ENCODE measurements around the gene CAPN13. TPM values are rescaled to one million over a fixed set of nuclear protein-coding genes. Genes with fewer than 3 reads are reported as not detected.

Gene CAPN13
- total and polyA plus RNA-seq, 4 donors, result 0.13 to 0.42 TPM; not detected in 2

- H3K4me1 ChIP-seq (ENCODE audit: control insufficient read depth in 4 of 4, insufficient read depth in 4 of 4, low read length in 3 of 4), result no peaks in the 10 kb centered on the region
- TF ChIP-seq JUND (IDR thresholded peaks at IDR 0.05) (no peak), YY1 (IDR thresholded peaks at IDR 0.05) (no peak), RXRA (IDR thresholded peaks at IDR 0.05) (no peak), CTCF (IDR thresholded peaks at IDR 0.05; ENCODE audit: low read depth, low read length, missing input control) (no peak), RAD21 (IDR thresholded peaks at IDR 0.05) (no peak), ATF3 (IDR thresholded peaks at IDR 0.05) (no peak), EGR1 (IDR thresholded peaks at IDR 0.05; ENCODE audit: low read depth in 2 of 2) (no peak), SP1 (IDR thresholded peaks at IDR 0.05) (no peak), FOXA1 (IDR thresholded peaks at IDR 0.05) (no peak)
- TF ChIP-seq, protein P1, sequence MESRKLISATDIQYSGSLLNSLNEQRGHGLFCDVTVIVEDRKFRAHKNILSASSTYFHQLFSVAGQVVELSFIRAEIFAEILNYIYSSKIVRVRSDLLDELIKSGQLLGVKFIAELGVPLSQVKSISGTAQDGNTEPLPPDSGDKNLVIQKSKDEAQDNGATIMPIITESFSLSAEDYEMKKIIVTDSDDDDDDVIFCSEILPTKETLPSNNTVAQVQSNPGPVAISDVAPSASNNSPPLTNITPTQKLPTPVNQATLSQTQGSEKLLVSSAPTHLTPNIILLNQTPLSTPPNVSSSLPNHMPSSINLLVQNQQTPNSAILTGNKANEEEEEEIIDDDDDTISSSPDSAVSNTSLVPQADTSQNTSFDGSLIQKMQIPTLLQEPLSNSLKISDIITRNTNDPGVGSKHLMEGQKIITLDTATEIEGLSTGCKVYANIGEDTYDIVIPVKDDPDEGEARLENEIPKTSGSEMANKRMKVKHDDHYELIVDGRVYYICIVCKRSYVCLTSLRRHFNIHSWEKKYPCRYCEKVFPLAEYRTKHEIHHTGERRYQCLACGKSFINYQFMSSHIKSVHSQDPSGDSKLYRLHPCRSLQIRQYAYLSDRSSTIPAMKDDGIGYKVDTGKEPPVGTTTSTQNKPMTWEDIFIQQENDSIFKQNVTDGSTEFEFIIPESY (IDR thresholded peaks at IDR 0.05), result no peak
- 69% methylated on average over 3 of the region's 3 CpGs for WGBS
- no peaks in the 10 kb centered on the region for H3K27me3 ChIP-seq (ENCODE audit: control insufficient read depth in 4 of 4, insufficient read depth in 4 of 4, low read length in 3 of 4)
- DNase-seq (ENCODE audit: low spot score), result no peak
- H3K36me3 ChIP-seq (ENCODE audit: control insufficient read depth in 4 of 4, insufficient read depth in 3 of 4, low read depth in 1 of 4, low read length in 3 of 4), result no peaks in the 10 kb centered on the region
- H3K27ac ChIP-seq (ENCODE audit: low read depth in 1 of 2, low read length in 2 of 2), result no peak overlapping the region
- no peak overlapping the region for H3K4me3 ChIP-seq (ENCODE audit: low read depth in 1 of 3, low read length in 3 of 3)
- no peak overlapping the region for H3K9ac ChIP-seq (ENCODE audit: low read depth in 1 of 2, low read length in 2 of 2)
- no peaks in the 10 kb centered on the region for H3K9me3 ChIP-seq (ENCODE audit: control insufficient read depth in 4 of 4, low read length in 3 of 4)
Measured at GRCh38 chr2:30790879-30791278, 16.4 kb downstream of the CAPN13 start.

DNA sequence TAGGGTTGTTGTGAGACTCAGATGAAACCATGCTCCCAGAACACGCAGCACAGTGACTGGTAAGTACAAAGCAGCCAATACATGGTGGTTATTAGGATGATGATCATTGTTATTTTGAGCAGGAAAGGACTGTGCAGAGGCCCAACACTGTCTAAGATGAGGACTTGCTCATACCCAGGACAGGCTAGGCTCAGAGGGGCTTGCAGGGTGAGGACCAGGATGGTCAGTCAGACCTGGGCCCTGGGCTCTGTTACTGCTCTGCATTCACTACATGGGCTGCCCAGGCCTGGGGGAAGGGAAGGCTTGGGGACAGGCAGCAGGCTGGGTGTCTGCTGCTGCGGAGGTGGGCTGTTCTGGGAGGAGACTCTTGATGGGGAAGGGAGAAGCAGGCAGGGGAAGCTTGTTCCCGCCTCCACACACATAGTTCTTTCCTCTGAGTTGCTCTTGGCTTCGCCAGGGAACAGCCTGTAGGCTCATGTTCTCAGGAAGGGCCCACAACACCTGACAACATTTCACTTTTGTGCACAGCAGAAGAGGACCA is 17.5 kb downstream of the CAPN13 start:
- Histone ChIP-seq H3K27ac (ENCODE audit: low read depth in 1 of 2, low read length in 2 of 2) (no peak overlapping the region), H3K9ac (ENCODE audit: low read depth in 1 of 2, low read length in 2 of 2) (no peak overlapping the region), H3K4me3 (ENCODE audit: low read depth in 1 of 3, low read length in 3 of 3) (no peak overlapping the region), H3K36me3 (ENCODE audit: control insufficient read depth in 4 of 4, insufficient read depth in 3 of 4, low read depth in 1 of 4, low read length in 3 of 4) (no peaks in the 10 kb centered on the region), H3K4me1 (ENCODE audit: control insufficient read depth in 4 of 4, insufficient read depth in 4 of 4, low read length in 3 of 4) (no peaks in the 10 kb centered on the region), H3K27me3 (ENCODE audit: control insufficient read depth in 4 of 4, insufficient read depth in 4 of 4, low read length in 3 of 4) (no peaks in the 10 kb centered on the region), H3K9me3 (ENCODE audit: control insufficient read depth in 4 of 4, low read length in 3 of 4) (no peaks in the 10 kb centered on the region)
- no peak for DNase-seq (ENCODE audit: low spot score)
- 89% methylated on average over 4 of the region's 4 CpGs for WGBS
- TF ChIP-seq NR2F2 (IDR thresholded peaks at IDR 0.05), result no peak
- no peak for TF ChIP-seq ATF3 (IDR thresholded peaks at IDR 0.05)
- TF ChIP-seq TAF1 (conservative IDR thresholded peaks at IDR 0.05), result no peak
- no peak for TF ChIP-seq GABPA (IDR thresholded peaks at IDR 0.05 in 1 of 2, conservative IDR thresholded peaks at IDR 0.05 in 1 of 2)
- no peak for TF ChIP-seq SP1 (IDR thresholded peaks at IDR 0.05)
- no peak for TF ChIP-seq FOXA1 (IDR thresholded peaks at IDR 0.05)
- no peak for TF ChIP-seq JUND (IDR thresholded peaks at IDR 0.05)
- TF ChIP-seq, protein P2, sequence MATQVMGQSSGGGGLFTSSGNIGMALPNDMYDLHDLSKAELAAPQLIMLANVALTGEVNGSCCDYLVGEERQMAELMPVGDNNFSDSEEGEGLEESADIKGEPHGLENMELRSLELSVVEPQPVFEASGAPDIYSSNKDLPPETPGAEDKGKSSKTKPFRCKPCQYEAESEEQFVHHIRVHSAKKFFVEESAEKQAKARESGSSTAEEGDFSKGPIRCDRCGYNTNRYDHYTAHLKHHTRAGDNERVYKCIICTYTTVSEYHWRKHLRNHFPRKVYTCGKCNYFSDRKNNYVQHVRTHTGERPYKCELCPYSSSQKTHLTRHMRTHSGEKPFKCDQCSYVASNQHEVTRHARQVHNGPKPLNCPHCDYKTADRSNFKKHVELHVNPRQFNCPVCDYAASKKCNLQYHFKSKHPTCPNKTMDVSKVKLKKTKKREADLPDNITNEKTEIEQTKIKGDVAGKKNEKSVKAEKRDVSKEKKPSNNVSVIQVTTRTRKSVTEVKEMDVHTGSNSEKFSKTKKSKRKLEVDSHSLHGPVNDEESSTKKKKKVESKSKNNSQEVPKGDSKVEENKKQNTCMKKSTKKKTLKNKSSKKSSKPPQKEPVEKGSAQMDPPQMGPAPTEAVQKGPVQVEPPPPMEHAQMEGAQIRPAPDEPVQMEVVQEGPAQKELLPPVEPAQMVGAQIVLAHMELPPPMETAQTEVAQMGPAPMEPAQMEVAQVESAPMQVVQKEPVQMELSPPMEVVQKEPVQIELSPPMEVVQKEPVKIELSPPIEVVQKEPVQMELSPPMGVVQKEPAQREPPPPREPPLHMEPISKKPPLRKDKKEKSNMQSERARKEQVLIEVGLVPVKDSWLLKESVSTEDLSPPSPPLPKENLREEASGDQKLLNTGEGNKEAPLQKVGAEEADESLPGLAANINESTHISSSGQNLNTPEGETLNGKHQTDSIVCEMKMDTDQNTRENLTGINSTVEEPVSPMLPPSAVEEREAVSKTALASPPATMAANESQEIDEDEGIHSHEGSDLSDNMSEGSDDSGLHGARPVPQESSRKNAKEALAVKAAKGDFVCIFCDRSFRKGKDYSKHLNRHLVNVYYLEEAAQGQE (IDR thresholded peaks at IDR 0.05), result no peak
- TF ChIP-seq MAX (IDR thresholded peaks at IDR 0.05), result no peak
- TF ChIP-seq RXRA (IDR thresholded peaks at IDR 0.05), result no peak
- TF ChIP-seq CTCF (IDR thresholded peaks at IDR 0.05; ENCODE audit: low read depth, low read length, missing input control), result no peak
- TF ChIP-seq HNF4A (conservative IDR thresholded peaks at IDR 0.05), result no peak
- no peak for TF ChIP-seq EGR1 (IDR thresholded peaks at IDR 0.05; ENCODE audit: low read depth in 2 of 2)
- no peak for TF ChIP-seq HNF4G (IDR thresholded peaks at IDR 0.05)
- TF ChIP-seq RAD21 (IDR thresholded peaks at IDR 0.05), result no peak
- no peak for TF ChIP-seq FOXA2 (IDR thresholded peaks at IDR 0.05)
